NCI-H1694 treated with DMSO at 0.1 percent for 48 hours (cell line): ENCODE results near the gene SLC9B1.
"Not testable (repeated sequence)": the region's sequence is repeated elsewhere in the genome, so short reads cannot be mapped to it uniquely, and the experiment has no call there.

Experiments
- DNase-seq: peaks from one replicate; lab custom pipeline; 2025; lab: John Stamatoyannopoulos, UW

The SLC9B1 gene

DNA sequence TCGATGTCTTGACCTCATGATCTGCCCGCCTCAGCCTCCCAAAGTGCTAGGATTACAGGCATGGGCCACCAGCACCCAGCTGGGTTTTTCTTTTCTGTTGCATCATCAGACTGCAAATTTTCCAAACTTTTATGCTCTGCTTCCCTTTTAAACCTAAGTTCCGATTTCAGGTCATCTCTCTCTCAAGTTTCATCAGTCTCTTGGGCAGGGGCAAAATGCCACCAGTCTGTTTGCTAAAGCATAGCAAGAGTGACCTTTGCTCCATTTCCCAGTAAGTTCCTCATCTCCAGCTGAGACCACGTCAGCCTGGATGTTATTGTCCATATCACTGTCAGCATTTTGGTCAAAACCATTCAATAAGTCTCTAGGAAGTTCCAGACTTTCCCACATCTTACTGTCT is 141.2 kb downstream of the SLC9B1 start:
- DNase-seq: not testable (repeated sequence)

DNA sequence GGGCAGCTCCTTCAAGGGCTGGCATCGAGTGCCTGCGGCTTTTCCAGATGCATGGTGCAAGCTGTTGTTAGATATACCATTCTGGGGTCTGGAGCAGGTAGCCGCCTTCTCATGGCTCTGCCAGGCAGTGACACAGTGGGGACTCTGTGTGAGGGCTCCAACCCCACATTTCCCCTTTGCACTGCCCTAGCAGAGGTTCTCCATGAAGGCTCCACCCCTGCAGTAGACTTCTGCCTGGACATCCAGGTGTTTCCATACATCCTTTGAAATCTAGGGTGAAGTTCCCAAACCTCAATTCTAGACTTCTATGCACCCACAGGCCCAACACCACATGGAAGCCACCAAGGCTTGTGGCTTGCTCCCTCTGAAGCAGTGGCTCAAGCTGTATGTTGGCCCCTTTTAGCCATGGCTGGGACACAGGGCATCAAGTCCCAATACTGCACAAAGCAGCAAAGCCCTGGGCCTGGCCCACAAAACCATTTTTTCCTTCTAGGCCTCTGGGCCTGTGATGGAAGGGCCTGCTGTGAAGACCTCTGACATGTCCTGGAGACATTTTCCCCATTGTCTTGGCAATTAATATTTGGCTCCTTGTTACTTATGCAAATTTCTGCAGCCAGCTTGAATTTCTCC is 141.9 kb downstream of the SLC9B1 start:
- DNase-seq: not testable (repeated sequence)

DNA sequence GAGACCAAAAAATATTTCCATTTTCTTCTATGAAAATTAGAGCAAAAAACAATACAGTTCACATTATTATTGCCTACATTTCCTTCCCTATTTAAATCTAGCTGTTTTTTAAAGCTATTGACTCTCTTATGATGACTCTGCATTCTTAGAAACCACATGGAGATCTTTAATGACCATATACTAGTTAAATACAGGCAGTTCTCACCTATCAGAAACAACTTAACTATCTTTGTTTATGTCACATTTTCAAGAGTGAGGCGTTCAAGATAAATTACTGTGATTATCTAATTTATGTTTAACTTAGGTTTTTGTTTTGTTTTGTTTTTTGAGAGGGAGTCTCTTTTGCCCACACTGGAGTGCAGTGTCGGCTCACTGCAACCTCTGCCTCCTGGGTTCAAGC is 147.7 kb downstream of the SLC9B1 start:
- DNase-seq: no peak

DNA sequence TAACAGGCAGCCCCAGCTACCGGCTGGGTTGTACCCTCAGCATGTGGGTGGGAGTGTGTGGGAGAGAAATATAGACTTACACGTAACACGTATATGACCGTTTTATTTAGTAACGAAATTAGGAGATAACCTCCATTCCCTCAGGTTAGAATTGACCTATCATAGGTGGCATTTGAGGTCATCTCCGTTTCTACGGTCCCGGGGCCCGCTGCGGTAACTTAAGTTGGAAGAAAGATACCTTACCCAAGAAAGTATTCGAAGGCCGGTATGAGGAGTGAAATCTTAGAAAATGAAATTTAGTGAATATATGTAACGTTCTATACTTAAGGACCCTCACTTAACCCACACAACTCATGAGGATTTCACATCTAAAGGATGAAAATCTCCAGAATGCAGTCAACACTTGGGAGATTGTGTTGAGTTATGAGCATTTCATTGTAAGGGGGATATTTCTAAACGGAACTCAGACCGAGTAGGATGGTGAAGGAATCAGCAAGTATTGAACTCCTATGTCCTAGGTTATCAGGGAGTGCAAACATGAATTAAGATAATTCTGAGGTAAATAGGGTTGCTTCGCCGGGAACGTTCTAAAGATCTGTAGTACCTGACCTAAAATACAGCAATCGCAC is 149.8 kb downstream of the SLC9B1 start:
- no peak for DNase-seq

DNA sequence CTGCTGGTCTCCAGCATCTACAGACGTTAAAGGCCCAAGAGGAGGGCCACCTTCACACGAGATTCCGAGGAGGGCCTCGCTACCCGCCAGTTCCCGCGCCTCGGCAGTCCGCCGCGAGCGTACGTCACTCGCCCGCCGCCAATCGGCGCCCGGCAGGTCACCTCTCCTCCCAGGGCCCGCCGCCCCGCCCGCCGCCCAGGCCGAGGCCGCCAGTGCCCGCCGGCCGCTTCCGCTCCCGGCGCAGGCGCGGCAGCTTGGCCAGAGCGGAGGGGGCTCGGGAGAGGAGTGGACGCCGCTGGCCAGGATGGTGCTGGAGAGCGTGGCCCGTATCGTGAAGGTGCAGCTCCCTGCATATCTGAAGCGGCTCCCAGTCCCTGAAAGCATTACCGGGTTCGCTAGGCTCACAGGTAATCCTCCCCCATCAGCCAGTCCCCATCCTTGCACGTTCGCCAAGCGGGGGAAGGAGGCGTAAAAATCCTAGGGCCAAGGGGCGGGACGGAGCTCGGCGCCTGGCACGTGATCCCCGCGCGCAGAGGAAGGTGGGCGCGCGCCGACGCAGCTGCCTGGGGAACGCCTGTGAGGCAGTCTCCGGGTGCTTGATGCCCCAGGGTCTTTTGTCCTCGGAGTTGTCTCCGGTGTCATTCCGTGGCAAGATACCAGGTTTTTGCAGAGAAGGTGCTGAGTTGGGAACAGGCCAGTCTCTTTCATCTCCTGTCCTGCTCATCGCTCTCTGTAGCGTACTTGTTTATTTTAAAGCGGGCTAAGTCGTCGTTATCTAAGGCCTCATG is 150.5 kb downstream of the SLC9B1 start, which contains the start of gene CISD2:
Gene CISD2, plus strand, starts transcription at position 212 of the 788 bp plus-strand sequence. Its CDS starts 93 bp downstream, at position 305.
- DNase-seq: peak; percentile 88

DNA sequence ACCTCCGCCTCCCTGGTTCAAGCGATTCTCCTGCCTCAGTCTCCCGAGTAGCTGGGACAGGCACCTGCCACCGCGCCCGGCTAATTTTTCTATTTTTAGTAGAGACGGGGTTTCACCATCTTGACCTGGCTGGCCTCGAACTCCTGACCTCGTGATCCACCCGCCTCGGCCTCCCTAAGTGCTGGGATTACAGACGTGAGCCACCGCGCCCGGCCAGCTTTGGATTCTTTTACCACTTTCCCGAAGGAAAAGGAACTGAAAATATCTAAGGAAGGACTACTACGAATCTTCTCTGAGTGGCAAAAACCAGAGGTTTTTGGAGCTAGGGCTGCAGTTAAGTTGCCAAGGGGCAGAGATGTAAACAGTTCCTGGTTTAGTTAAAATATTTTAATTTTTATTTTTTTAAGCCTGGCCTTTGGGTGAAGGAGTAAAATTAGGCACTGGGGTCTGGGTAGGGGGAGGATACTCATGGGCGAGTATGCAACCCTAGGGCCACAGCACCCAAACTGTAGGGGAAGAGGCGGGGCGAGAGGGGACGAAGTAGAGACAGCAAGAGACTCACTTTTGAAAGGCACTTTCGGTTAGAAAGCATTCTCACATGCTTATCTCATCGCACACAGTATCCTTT is 151.2 kb downstream of the SLC9B1 start:
- no peak for DNase-seq

DNA sequence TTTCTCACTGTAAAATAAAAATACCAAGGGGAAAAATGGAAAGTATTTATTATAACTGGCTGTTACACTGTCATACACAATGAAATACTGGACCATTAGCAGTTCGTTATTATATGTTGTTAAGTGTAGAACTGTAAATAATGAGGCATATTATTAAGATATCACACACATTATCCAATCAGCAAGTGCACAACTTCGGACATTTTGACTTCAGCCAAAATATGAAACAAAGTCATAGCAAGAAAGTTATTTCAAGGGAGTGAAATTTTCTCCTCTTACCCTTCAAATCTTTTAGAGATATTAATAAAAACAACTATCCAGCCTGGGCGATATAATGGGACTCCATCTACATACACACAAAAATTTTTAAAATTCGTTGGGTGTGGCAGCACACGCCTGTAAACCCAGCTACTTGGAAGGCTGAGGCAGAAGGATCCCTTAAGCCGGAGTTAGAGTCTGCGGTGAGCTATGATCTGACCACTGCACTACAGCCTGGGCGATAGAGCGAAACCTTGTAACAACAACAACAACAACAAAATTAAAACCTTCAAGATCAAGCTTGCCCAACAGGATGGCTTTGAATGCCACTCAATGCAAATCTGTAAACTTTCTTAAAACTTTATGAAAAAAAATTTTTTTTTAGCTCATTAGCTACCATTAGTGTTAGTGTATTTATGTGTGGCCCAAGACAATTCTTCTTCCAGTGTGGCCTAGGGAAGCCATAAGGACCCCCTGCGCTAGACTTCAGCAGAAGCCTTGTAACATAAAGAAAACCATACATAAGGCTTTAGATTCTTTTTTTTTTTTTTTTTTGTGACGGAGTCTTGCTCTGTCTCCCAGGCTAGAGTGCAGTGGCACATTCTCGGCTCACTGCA is 152.0 kb downstream of the SLC9B1 start:
- DNase-seq: no peak

DNA sequence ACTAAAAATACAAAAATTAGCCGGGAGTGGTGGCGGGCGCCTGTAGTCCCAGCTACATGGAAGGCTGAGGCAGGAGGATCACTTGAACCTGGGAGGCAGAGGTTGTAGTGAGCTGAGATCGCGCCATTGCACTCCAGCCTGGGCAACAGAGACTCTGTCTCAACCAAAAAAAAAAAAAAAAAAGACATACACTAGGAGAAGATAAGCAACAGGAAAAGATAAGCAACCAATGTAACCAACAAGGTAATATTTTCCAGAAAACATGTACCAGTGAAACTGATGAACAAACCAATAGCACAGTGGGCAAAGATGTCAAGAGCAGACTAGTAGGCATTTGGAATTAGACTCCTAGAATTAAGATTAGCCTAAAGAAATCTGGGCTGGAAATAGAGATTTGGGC is 154.2 kb downstream of the SLC9B1 start:
- not testable (repeated sequence) for DNase-seq

DNA sequence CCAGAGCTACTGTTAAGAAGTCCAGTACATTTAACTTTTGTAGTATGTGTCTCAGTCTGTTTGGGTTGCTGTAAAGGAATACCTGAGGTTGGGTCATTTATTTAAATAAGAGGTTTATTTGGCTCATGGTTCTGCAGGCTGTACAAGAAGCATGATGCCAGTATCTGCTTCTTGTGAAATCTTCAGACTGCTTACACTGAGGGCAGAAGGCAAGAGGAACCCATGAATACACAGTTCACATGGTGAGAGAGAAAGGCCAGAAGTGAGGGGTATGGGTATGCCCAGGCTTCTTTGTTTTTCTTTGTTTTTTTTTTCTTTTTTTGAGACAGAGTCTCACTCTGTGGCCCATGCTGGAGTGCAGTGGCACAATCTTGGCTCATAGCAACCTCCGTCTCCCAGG is 156.8 kb downstream of the SLC9B1 start:
- DNase-seq: no peak

DNA sequence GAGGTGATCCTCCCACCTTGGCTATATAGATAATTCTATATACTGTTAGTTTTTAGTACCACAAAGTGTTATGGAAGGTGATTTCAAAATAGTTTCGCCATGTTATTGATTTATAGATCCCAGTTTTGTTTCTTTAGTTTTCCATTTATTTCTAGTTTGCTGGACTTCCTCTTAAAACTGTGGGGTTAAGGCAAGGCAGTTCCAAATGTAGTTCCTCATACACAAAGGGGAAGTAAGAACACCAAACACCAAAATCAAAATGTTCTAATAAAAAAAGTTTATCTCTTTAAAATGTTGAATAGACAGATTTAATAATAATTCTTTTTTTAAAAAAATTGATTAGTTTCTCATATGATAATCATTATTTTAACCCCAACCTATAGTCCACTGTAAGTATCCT is 157.5 kb downstream of the SLC9B1 start:
- no peak for DNase-seq

DNA sequence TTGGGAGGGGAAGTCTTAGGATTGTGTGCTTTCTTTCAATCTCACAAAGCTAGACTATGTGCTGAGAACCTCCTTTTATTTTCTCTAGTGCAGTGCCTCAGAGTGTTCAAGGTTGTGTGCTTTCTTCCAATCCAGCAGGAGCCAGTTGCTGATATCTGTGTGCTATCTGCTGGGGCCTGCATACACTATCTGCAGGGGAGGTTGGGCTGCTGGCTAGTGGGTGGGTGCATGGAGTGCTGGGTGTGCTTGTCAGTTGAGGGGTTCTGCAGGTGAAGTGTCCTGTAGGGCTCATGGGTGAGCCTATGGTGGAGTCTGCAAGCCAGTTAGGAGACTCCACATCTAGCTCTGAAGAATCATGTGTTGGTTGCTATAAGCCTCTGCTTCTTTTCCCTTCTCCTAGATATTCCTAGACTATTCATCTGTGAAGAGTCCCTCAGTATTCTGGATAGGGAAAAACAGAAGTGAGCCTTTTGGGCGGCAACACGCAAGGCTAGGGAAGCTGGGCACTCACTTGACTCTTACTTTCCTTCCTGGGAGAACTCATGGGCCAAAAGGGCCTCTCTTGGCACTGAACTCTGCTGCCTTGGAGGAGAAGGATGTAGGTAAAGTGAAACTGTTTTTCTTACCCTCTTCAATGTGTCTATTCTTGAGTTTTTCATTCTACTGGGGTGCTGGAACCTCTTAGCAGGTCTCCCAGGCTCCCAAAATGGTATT is 158.7 kb downstream of the SLC9B1 start:
- DNase-seq: no peak

DNA sequence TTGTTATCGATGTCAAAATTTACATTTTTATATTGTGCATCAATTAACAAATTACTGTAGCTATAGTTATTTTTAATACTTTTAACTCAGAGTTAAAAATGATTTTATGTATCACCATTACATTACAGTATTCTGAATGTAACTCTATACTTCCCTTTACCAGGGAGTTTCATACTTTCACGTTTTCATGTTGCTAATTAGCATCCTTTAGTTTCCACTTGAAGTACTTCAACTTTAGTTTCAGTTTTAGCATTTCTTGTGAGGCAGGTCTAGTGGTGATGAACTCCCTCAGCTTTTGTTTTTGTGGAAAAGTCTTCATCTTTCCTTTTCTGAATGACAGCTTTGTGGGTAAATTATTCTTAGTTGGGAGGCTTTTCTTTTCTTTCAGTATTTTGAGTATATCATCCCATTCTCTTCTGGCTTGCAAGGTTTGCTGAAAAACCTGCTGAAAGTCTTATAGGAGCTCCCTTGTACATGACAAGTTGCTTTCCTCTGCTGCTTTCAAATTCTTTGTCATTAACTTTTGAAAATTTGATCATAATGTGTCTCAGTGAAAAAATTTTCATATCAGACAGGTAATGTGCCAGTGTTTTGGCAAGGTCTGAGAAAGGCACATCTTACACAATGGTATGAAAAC is 160.6 kb downstream of the SLC9B1 start:
- no peak for DNase-seq
